Liver (tissue), 9 donors: ENCODE measurements around the gene TRPT1. TPM values are rescaled to one million over a fixed set of nuclear protein-coding genes. Genes with fewer than 3 reads are reported as not detected.

Experiments used
- DNase-seq: peaks from one replicate; pipeline ENCODE4 v3.0.0-alpha.2; 2017; ENCODE audit warnings: low spot score
- H3K27ac ChIP-seq, 2 donors: one replicate each; pipeline ENCODE4 v1.7.0; 2013; ENCODE audit warnings: inconsistent platforms in 2 of 2, low read length in 2 of 2, control low read depth in 1 of 2, low read depth in 1 of 2, mild to moderate bottlenecking in 1 of 2
- H3K27me3 ChIP-seq, 4 donors: one replicate each; pipeline versions ENCODE4 v1.6.1 to v1.7.0; 2013; ENCODE audit warnings: low read length in 3 of 4, inconsistent platforms in 1 of 4, mild to moderate bottlenecking in 1 of 4, moderate library complexity in 1 of 4; ENCODE audit not compliant: control insufficient read depth in 4 of 4, insufficient read depth in 4 of 4
- H3K36me3 ChIP-seq, 4 donors: one replicate each; pipeline versions ENCODE4 v1.6.1 to v1.7.0; 2013; ENCODE audit warnings: low read length in 3 of 4, mild to moderate bottlenecking in 3 of 4, low read depth in 1 of 4, moderate library complexity in 1 of 4; ENCODE audit not compliant: control insufficient read depth in 4 of 4, insufficient read depth in 3 of 4
- H3K4me1 ChIP-seq, 4 donors: one replicate each; pipeline versions ENCODE4 v1.6.1 to v1.7.0; 2013; ENCODE audit warnings: low read length in 3 of 4, mild to moderate bottlenecking in 3 of 4, moderate library complexity in 1 of 4; ENCODE audit not compliant: control insufficient read depth in 4 of 4, insufficient read depth in 4 of 4
- H3K4me3 ChIP-seq, 3 donors: one replicate each; pipeline versions ENCODE4 v1.6.1 to v1.7.0; 2013; ENCODE audit warnings: low read length in 3 of 3, control low read depth in 1 of 3, low read depth in 1 of 3, mild to moderate bottlenecking in 1 of 3
- H3K9ac ChIP-seq, 2 donors: one replicate each; pipeline ENCODE4 v1.7.0; 2013; ENCODE audit warnings: low read length in 2 of 2, mild to moderate bottlenecking in 2 of 2, moderate library complexity in 2 of 2, control low read depth in 1 of 2, low read depth in 1 of 2
- H3K9me3 ChIP-seq, 4 donors: one replicate each; pipeline versions ENCODE4 v1.6.1 to v1.7.0; 2013; ENCODE audit warnings: low read length in 3 of 4; ENCODE audit not compliant: control insufficient read depth in 4 of 4
- ATF3 ChIP-seq: IDR thresholded peaks from 2 replicates; pipeline ENCODE4 v1.6.1; 2016; ENCODE audit warnings: antibody characterized with exemption
- CTCF ChIP-seq: fragments of 150-350 bp; IDR thresholded peaks from 2 replicates; pipeline ENCODE4 v1.5.1; 2017; ENCODE audit warnings: improper control_type of control experiment, low read depth, low read length; ENCODE audit not compliant: missing input control
- EGR1 ChIP-seq, 2 donors: IDR thresholded peaks; 2 replicates each; pipeline ENCODE4 v1.6.1; 2016 to 2018; ENCODE audit warnings: antibody characterized with exemption in 2 of 2, low read depth in 2 of 2
- FOXA1 ChIP-seq: IDR thresholded peaks from 2 replicates; pipeline ENCODE4 v1.6.1; 2016; ENCODE audit warnings: antibody characterized with exemption
- FOXA2 ChIP-seq: IDR thresholded peaks from 2 replicates; pipeline ENCODE4 v1.6.1; 2016; ENCODE audit warnings: antibody characterized with exemption
- GABPA ChIP-seq, 2 donors: IDR thresholded peaks in 1 of 2; conservative IDR thresholded peaks in 1 of 2; 2 replicates each; pipeline ENCODE4 v1.6.1; 2016; ENCODE audit warnings: antibody characterized with exemption in 2 of 2, mild to moderate bottlenecking in 1 of 2, moderate library complexity in 1 of 2
- HNF4A ChIP-seq, 2 donors: conservative IDR thresholded peaks; 2 replicates each; pipeline ENCODE4 v1.6.1; 2016; ENCODE audit warnings: antibody characterized with exemption in 2 of 2, mild to moderate bottlenecking in 2 of 2
- HNF4G ChIP-seq: IDR thresholded peaks from 2 replicates; pipeline ENCODE4 v1.6.1; 2016; ENCODE audit warnings: antibody characterized with exemption
- JUND ChIP-seq, 2 donors: IDR thresholded peaks; 2 replicates each; pipeline ENCODE4 v1.6.1; 2016; ENCODE audit warnings: antibody characterized with exemption in 2 of 2
- MAX ChIP-seq: IDR thresholded peaks from 2 replicates; pipeline ENCODE4 v1.6.1; 2016; ENCODE audit warnings: antibody characterized with exemption
- RAD21 ChIP-seq, 2 donors: IDR thresholded peaks; 2 replicates each; pipeline ENCODE4 v1.6.1; 2016; ENCODE audit warnings: antibody characterized with exemption in 2 of 2, mild to moderate bottlenecking in 2 of 2
- REST ChIP-seq: IDR thresholded peaks from 2 replicates; pipeline ENCODE4 v1.6.1; 2016; ENCODE audit warnings: antibody characterized with exemption, mild to moderate bottlenecking
- SP1 ChIP-seq: IDR thresholded peaks from 2 replicates; pipeline ENCODE4 v1.6.1; 2018; ENCODE audit warnings: antibody characterized with exemption, mild to moderate bottlenecking
- TAF1 ChIP-seq: conservative IDR thresholded peaks from 2 replicates; pipeline ENCODE4 v1.6.1; 2016; ENCODE audit warnings: antibody characterized with exemption, mild to moderate bottlenecking
- YY1 ChIP-seq: IDR thresholded peaks from 2 replicates; pipeline ENCODE4 v1.6.1; 2016; ENCODE audit warnings: antibody characterized with exemption, mild to moderate bottlenecking
- ZBTB33 ChIP-seq: IDR thresholded peaks from 2 replicates; pipeline ENCODE4 v1.6.1; 2016; ENCODE audit warnings: antibody characterized with exemption
- WGBS: extraction: QIAGEN DNeasy Blood & Tissue Kit; methylation state at CpG from one replicate; pipeline ENCODE4 v1.1.7; 2013; 5-methylcytosine and 5-hydroxymethylcytosine counted together
- polyA plus RNA-seq, 2 donors: library from polyadenylated mRNA; stranded (reverse) in 1 of 2; unstranded in 1 of 2; fragments of 200-250 nt in 1 of 2; fragments of >200 nt in 1 of 2; fragmentation: Nextera tagmentation in 1 of 2; extraction: Ambion mirVana in 1 of 2; gene quantifications; one replicate each; pipeline versions ENCODE4 v1.2.1 to v1.2.3, GENCODE V29; 2013 to 2015
- total RNA-seq, 2 donors: library from RNA; depleted of rRNA; stranded (reverse); fragments of >200 nt; gene quantifications; one replicate each; pipeline ENCODE4 v1.2.3, GENCODE V29; 2014
- donor health status: healthy.
- donor health status: healthy.
- donor health status: healthy.
- donor health status: healthy.
- donor health status: healthy.

Gene TRPT1
- total and polyA plus RNA-seq, 4 donors = 14.0 to 37.8 (median 20.8) TPM

GRCh38 chr11:64224151-64224890 lies 1.7 kb downstream of the TRPT1 start:
- 95% methylated on average over 17 of the region's 17 CpGs for WGBS
- H3K36me3 ChIP-seq = peaks cover 0 to 24% (median 9%) of the 10 kb centered on the region in 4 donors
- H3K4me1 ChIP-seq = peaks cover 11 to 33% (median 23%) of the 10 kb centered on the region in 4 donors
- TF ChIP-seq MAX (no peak), FOXA1 (no peak), ZBTB33 (no peak), SP1 (no peak), GABPA (IDR thresholded peaks at IDR 0.05 in 1 of 2, conservative IDR thresholded peaks at IDR 0.05 in 1 of 2) (no peak), REST (no peak), YY1 (no peak)
- no peaks in the 10 kb centered on the region for H3K9me3 ChIP-seq
- H3K4me3 ChIP-seq = no peak overlapping the region
- no peaks in the 10 kb centered on the region for H3K27me3 ChIP-seq
- no peak for DNase-seq
- H3K9ac ChIP-seq = no peak overlapping the region
- H3K27ac ChIP-seq = no peak overlapping the region

- Histone ChIP-seq H3K4me1 (peaks cover 18 to 41% (median 32%) of the 10 kb centered on the region in 4 donors), H3K36me3 (peaks cover 0 to 24% (median 9%) of the 10 kb centered on the region in 4 donors), H3K9me3 (no peaks in the 10 kb centered on the region), H3K9ac (no peak overlapping the region), H3K4me3 (no peak overlapping the region), H3K27me3 (no peaks in the 10 kb centered on the region), H3K27ac (no peak overlapping the region)
- WGBS = 89% methylated on average over 24 of the region's 24 CpGs
- DNase-seq = no peak
- TF ChIP-seq REST (no peak), JUND (IDR thresholded peaks at IDR 0.05) (no peak), RAD21 (IDR thresholded peaks at IDR 0.05) (no peak), GABPA (IDR thresholded peaks at IDR 0.05 in 1 of 2, conservative IDR thresholded peaks at IDR 0.05 in 1 of 2) (no peak), FOXA2 (no peak), HNF4A (conservative IDR thresholded peaks at IDR 0.05) (no peak), MAX (no peak), SP1 (no peak), ATF3 (no peak), EGR1 (IDR thresholded peaks at IDR 0.05; ENCODE audit: low read depth in 2 of 2) (no peak), HNF4G (no peak), TAF1 (no peak), FOXA1 (no peak), CTCF (no peak)
These were observed 2.9 kb downstream of the TRPT1 start for GRCh38 chr11:64223001-64223651.
